ENCODE data around the gene KLHL35. TPM values are rescaled to one million over a fixed set of nuclear protein-coding genes. Genes with fewer than 3 reads are reported as not detected.
A peak's percentile ranks its signal among the peaks of the same experiment; 100 is the strongest.

KLHL35 gene
- total and polyA plus RNA-seq, 2 donors (not counting 1 experiment from before 2014, with no cell fraction given), result 0.42 to 1.3 TPM

GRCh38 chr11:75465701-75466531, 32.9 kb upstream of the KLHL35 start:
- TF ChIP-seq CTCF (conservative IDR thresholded peaks at IDR 0.05 in 1 of 2, IDR thresholded peaks at IDR 0.05 in 1 of 2; ENCODE audit: low read depth in 1 of 2, low read length in 2 of 2) (no peak), EZH2 (IDR thresholded peaks at IDR 0.05; ENCODE audit: low read length, missing control alignments) (no peak)
- H3K4me2 ChIP-seq (ENCODE audit: extremely low read depth, insufficient read depth, low read length), result no peak overlapping the region
- H3K27ac ChIP-seq (ENCODE audit: insufficient read depth, low read length), result no peak overlapping the region

GRCh38 chr11:75463106-75463774, 30.2 kb upstream of the KLHL35 start:
- Histone ChIP-seq H2AFZ (ENCODE audit: low read length) (no peak overlapping the region), H3K27me3 (ENCODE audit: control insufficient read depth, insufficient read depth, low read length) (peaks cover 13% of the 10 kb centered on the region), H3K9me3 (ENCODE audit: control insufficient read depth, insufficient read depth, low read depth, low read length) (no peaks in the 10 kb centered on the region), H3K4me3 (replicated peaks in 1 of 4; ENCODE audit: control extremely low read depth in 1 of 4, insufficient read depth in 1 of 4, low read depth in 3 of 4, low read length in 4 of 4) (no peak overlapping the region), H3K4me1 (ENCODE audit: control insufficient read depth, extremely low read depth, insufficient read depth, low read length) (no peaks in the 10 kb centered on the region), H3K9ac (ENCODE audit: insufficient read depth, low read length) (no peak overlapping the region), H3K4me2 (ENCODE audit: extremely low read depth, insufficient read depth, low read length) (no peak overlapping the region), H4K20me1 (ENCODE audit: control insufficient read depth, extremely low read depth, insufficient read depth, low read length) (no peaks in the 10 kb centered on the region), H3K79me2 (ENCODE audit: control insufficient read depth, insufficient read depth, low read length) (no peaks in the 10 kb centered on the region), H3K36me3 (ENCODE audit: control insufficient read depth, insufficient read depth, low read length) (no peaks in the 10 kb centered on the region), H3K27ac (ENCODE audit: insufficient read depth, low read length) (no peak overlapping the region)
- no peak for TF ChIP-seq EZH2 (IDR thresholded peaks at IDR 0.05; ENCODE audit: low read length, missing control alignments)
- TF ChIP-seq CTCF (conservative IDR thresholded peaks at IDR 0.05 in 1 of 2, IDR thresholded peaks at IDR 0.05 in 1 of 2; ENCODE audit: low read depth in 1 of 2, low read length in 2 of 2), result no peak
- peak in 1 of 2 donors; percentile 12 for DNase-seq (ENCODE audit: low read depth in 2 of 2)

More at GRCh38 chr11:75465701-75466531, 32.9 kb upstream of the KLHL35 start:
- H4K20me1 ChIP-seq (ENCODE audit: control insufficient read depth, extremely low read depth, insufficient read depth, low read length), result no peaks in the 10 kb centered on the region
- no peak overlapping the region for H3K4me3 ChIP-seq (replicated peaks in 1 of 4; ENCODE audit: control extremely low read depth in 1 of 4, insufficient read depth in 1 of 4, low read depth in 3 of 4, low read length in 4 of 4)
- no peaks in the 10 kb centered on the region for H3K9me3 ChIP-seq (ENCODE audit: control insufficient read depth, insufficient read depth, low read depth, low read length)
- DNase-seq (ENCODE audit: low read depth in 2 of 2), result peak in 1 of 2 donors; percentile 70
- no peak overlapping the region for H3K9ac ChIP-seq (ENCODE audit: insufficient read depth, low read length)
- no peaks in the 10 kb centered on the region for H3K36me3 ChIP-seq (ENCODE audit: control insufficient read depth, insufficient read depth, low read length)
- no peaks in the 10 kb centered on the region for H3K79me2 ChIP-seq (ENCODE audit: control insufficient read depth, insufficient read depth, low read length)
- no peak overlapping the region for H2AFZ ChIP-seq (ENCODE audit: low read length)
- H3K27me3 ChIP-seq (ENCODE audit: control insufficient read depth, insufficient read depth, low read length), result peaks cover 10% of the 10 kb centered on the region
- H3K4me1 ChIP-seq (ENCODE audit: control insufficient read depth, extremely low read depth, insufficient read depth, low read length), result peaks cover 6% of the 10 kb centered on the region

- Histone ChIP-seq H3K9ac (ENCODE audit: insufficient read depth, low read length) (no peak overlapping the region), H3K9me3 (ENCODE audit: control insufficient read depth, insufficient read depth, low read depth, low read length) (no peaks in the 10 kb centered on the region), H4K20me1 (ENCODE audit: control insufficient read depth, extremely low read depth, insufficient read depth, low read length) (no peaks in the 10 kb centered on the region), H2AFZ (ENCODE audit: low read length) (no peak overlapping the region), H3K4me2 (ENCODE audit: extremely low read depth, insufficient read depth, low read length) (no peak overlapping the region), H3K79me2 (ENCODE audit: control insufficient read depth, insufficient read depth, low read length) (no peaks in the 10 kb centered on the region), H3K4me1 (ENCODE audit: control insufficient read depth, extremely low read depth, insufficient read depth, low read length) (no peaks in the 10 kb centered on the region), H3K27me3 (ENCODE audit: control insufficient read depth, insufficient read depth, low read length) (peaks cover 13% of the 10 kb centered on the region), H3K36me3 (ENCODE audit: control insufficient read depth, insufficient read depth, low read length) (no peaks in the 10 kb centered on the region), H3K27ac (ENCODE audit: insufficient read depth, low read length) (no peak overlapping the region), H3K4me3 (replicated peaks in 1 of 4; ENCODE audit: control extremely low read depth in 1 of 4, insufficient read depth in 1 of 4, low read depth in 3 of 4, low read length in 4 of 4) (no peak overlapping the region)
- no peak for TF ChIP-seq CTCF (conservative IDR thresholded peaks at IDR 0.05 in 1 of 2, IDR thresholded peaks at IDR 0.05 in 1 of 2; ENCODE audit: low read depth in 1 of 2, low read length in 2 of 2)
- no peak for TF ChIP-seq EZH2 (IDR thresholded peaks at IDR 0.05; ENCODE audit: low read length, missing control alignments)
- DNase-seq (ENCODE audit: low read depth in 2 of 2), result peak in 1 of 2 donors; percentile 27
Observed at GRCh38 chr11:75462117-75462653, 29.2 kb upstream of the KLHL35 start.
